GM23248 (cell line): Measurements from ENCODE around the gene PAK2. TPM values are rescaled to one million over a fixed set of nuclear protein-coding genes. Genes with fewer than 3 reads are reported as not detected.

Experiments used
- DNase-seq: peaks from one replicate; pipeline ENCODE4 v3.0.0-alpha.2; 2015
- H2AFZ ChIP-seq: fragments of 200-600 bp; sonication (generic); 2 replicates; pipeline ENCODE4 v1.6.1; 2016; ENCODE audit warnings: antibody characterized with exemption
- H3F3A ChIP-seq: fragments of 200-600 bp; sonication (generic); 2 replicates; pipeline ENCODE4 v1.6.1; 2016; ENCODE audit warnings: mild to moderate bottlenecking, antibody characterized with exemption, mixed run types; ENCODE audit not compliant: insufficient read depth
- H3K27ac ChIP-seq: fragments of 200-600 bp; sonication (generic); 2 replicates; pipeline ENCODE4 v1.5.1; 2016; ENCODE audit warnings: mild to moderate bottlenecking
- H3K27me3 ChIP-seq: fragments of 200-600 bp; sonication (generic); replicated peaks from 2 replicates; pipeline ENCODE4 v1.6.1; 2016; ENCODE audit warnings: mild to moderate bottlenecking; ENCODE audit not compliant: insufficient read depth
- H3K36me3 ChIP-seq: fragments of 200-600 bp; sonication (generic); 2 replicates; pipeline ENCODE4 v1.6.1; 2016; ENCODE audit warnings: low read depth, mild to moderate bottlenecking
- H3K4me1 ChIP-seq: fragments of 200-600 bp; sonication (generic); 2 replicates; pipeline ENCODE4 v1.6.1; 2016; ENCODE audit warnings: mild to moderate bottlenecking; ENCODE audit not compliant: insufficient read depth
- H3K4me2 ChIP-seq: fragments of 200-600 bp; sonication (generic); one replicate; pipeline ENCODE4 v1.6.1; 2016; ENCODE audit warnings: mild to moderate bottlenecking; ENCODE audit not compliant: unreplicated experiment
- H3K4me3 ChIP-seq: fragments of 200-600 bp; sonication (generic); 2 replicates; pipeline ENCODE4 v1.5.1; 2016; ENCODE audit warnings: mild to moderate bottlenecking
- H3K79me2 ChIP-seq: fragments of 200-600 bp; sonication (generic); 2 replicates; pipeline ENCODE4 v1.6.1; 2016; ENCODE audit warnings: mild to moderate bottlenecking; ENCODE audit not compliant: insufficient read depth
- H3K9ac ChIP-seq: fragments of 200-600 bp; sonication (generic); 2 replicates; pipeline ENCODE4 v1.6.1; 2016; ENCODE audit warnings: mild to moderate bottlenecking
- H3K9me2 ChIP-seq: fragments of 200-600 bp; sonication (generic); 2 replicates; pipeline ENCODE4 v1.6.1; 2016; ENCODE audit warnings: mixed run types, mild to moderate bottlenecking, moderate library complexity; ENCODE audit not compliant: insufficient read depth
- H3K9me3 ChIP-seq: fragments of 200-600 bp; sonication (generic); one replicate; pipeline ENCODE4 v1.6.1; 2017; ENCODE audit warnings: low read depth
- H4K20me1 ChIP-seq: fragments of 200-600 bp; sonication (generic); 2 replicates; pipeline ENCODE4 v1.6.0; 2016; ENCODE audit not compliant: insufficient read depth
- EZH2 ChIP-seq: fragments of 200-600 bp; sonication (generic); IDR thresholded peaks from 2 replicates; pipeline ENCODE4 v1.6.1; 2018; ENCODE audit warnings: antibody characterized with exemption, mild to moderate bottlenecking; ENCODE audit not compliant: insufficient read depth, poor library complexity, severe bottlenecking
- EZH2phosphoT487 ChIP-seq: fragments of 200-600 bp; sonication (generic); IDR thresholded peaks from 2 replicates; pipeline ENCODE4 v1.6.1; 2018; ENCODE audit warnings: antibody characterized with exemption, moderate library complexity, mild to moderate bottlenecking, low read depth; ENCODE audit not compliant: insufficient read depth
- WGBS, 2 experiments: methylation state at CpG; one replicate each; pipeline ENCODE4 v1.1.6; 2015 to 2017; ENCODE audit warnings: low lambda C conversion rate in 2 of 2, low coverage in 1 of 2; ENCODE audit errors: missing lambda C conversion rate in 2 of 2; 5-methylcytosine and 5-hydroxymethylcytosine counted together
- in situ Hi-C: fragments of 300-500 bp; cut with MboI; formaldehyde crosslinking; loops from 2 replicates; pipeline ENCODE4 v1.15.0; 2020
- polyA plus RNA-seq: library from polyadenylated mRNA; unstranded; fragments of >200 nt; fragmentation: Nextera tagmentation; extraction: Ambion mirVana; gene quantifications from 2 replicates; pipeline ENCODE4 v1.2.1, GENCODE V29; 2016
- total RNA-seq: library from RNA; depleted of rRNA; stranded (reverse); fragments of >200 nt; shearing (Covaris generic); gene quantifications from 2 replicates; pipeline ENCODE4 v1.2.3, GENCODE V29; 2014

Gene PAK2
- total and polyA plus RNA-seq, 2 experiments from 2014 or later = 24.4 to 30.5 TPM

- in situ Hi-C loops = no loop called here
Measured at GRCh38 chr3:196726788-196727675, 12.6 kb upstream of the PAK2 start.

GRCh38 chr3:196735751-196736150 is 3.9 kb upstream of the PAK2 start:
- no peak overlapping the region for H3K9ac ChIP-seq
- H2AFZ ChIP-seq = no peak overlapping the region
- peak overlapping the region; percentile 19 for H3K4me2 ChIP-seq
- H3K9me3 ChIP-seq = no peaks in the 10 kb centered on the region
- peaks cover 7% of the 10 kb centered on the region for H3K4me1 ChIP-seq
- H3K79me2 ChIP-seq = peaks cover 8% of the 10 kb centered on the region
- DNase-seq = peak; percentile 16
- peaks cover 3% of the 10 kb centered on the region; the same call in 1 of the 2 replicates for H3K36me3 ChIP-seq
- no peaks in the 10 kb centered on the region for H3K27me3 ChIP-seq
- H4K20me1 ChIP-seq = no peaks in the 10 kb centered on the region
- no peak overlapping the region for H3K27ac ChIP-seq
- peaks cover 5% of the 10 kb centered on the region for H3F3A ChIP-seq
- no peak overlapping the region for H3K4me3 ChIP-seq
- no peak for TF ChIP-seq EZH2
- no peak for TF ChIP-seq EZH2phosphoT487
- no peaks in the 10 kb centered on the region for H3K9me2 ChIP-seq
- WGBS, 2 experiments = 81 to 83% methylated on average over 3 of the region's 3 CpGs
- in situ Hi-C loops = no loop called here

More at GRCh38 chr3:196726788-196727675, 12.6 kb upstream of the PAK2 start:
- TF ChIP-seq EZH2phosphoT487 = no peak
- no peak for TF ChIP-seq EZH2
- H3K27ac ChIP-seq = peak overlapping the region; percentile 37
- H3K79me2 ChIP-seq = no peaks in the 10 kb centered on the region
- peak; percentile 73 for DNase-seq
- no peak overlapping the region for H3K9ac ChIP-seq
- H3K4me3 ChIP-seq = no peak overlapping the region
- WGBS, 2 experiments = 63 to 67% methylated on average over 7 of the region's 7 CpGs
- no peaks in the 10 kb centered on the region for H3K9me2 ChIP-seq
- H3K36me3 ChIP-seq = peaks cover 13% of the 10 kb centered on the region
- no peak overlapping the region for H2AFZ ChIP-seq
- no peaks in the 10 kb centered on the region for H3K27me3 ChIP-seq
- peak overlapping the region; percentile 7 for H3K4me2 ChIP-seq
- no peaks in the 10 kb centered on the region for H4K20me1 ChIP-seq
- peaks cover 21% of the 10 kb centered on the region; the same call in 1 of the 2 replicates for H3F3A ChIP-seq
- no peaks in the 10 kb centered on the region for H3K9me3 ChIP-seq
- H3K4me1 ChIP-seq = peaks cover 13% of the 10 kb centered on the region

DNA sequence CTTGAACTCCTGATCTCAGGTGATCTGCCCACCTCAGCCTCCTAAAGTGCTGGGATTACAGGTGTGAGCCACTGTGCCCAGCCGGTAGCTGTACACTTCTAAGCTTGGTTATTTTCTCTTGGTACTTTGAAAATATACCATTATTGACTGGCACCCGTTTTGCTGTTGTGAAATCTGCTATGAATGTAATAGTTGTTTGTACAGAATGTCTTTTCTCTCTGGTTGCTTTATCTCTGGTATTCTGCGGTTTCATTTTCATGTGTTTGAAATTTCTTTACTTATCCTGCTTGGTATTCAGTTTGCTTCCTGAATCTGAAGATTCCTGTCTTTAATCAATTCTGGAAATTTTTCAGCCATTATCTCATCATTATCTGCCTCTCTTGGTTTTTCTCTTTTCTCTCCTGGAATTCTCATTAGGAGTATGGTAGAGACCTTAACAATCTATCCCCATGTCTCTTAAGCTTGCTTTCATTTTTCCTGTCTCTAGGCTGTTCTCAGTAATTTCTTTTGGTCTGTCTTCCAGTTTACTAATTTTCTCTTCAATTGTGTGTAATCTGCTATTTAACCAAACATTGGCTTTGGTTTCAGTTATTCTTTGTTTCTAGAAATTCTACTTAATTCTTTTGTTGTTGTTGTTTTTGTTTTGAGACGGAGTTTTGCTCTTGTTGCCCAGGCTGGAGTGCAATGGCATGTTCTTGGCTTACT is 2.8 kb upstream of the PAK2 start:
- no peak overlapping the region for H3K27ac ChIP-seq
- peaks cover 16% of the 10 kb centered on the region for H3F3A ChIP-seq
- DNase-seq = no peak
- H3K36me3 ChIP-seq = peaks cover 3% of the 10 kb centered on the region; the same call in 1 of the 2 replicates
- H3K4me1 ChIP-seq = peaks cover 7% of the 10 kb centered on the region
- H3K4me2 ChIP-seq = no peak overlapping the region
- H3K9ac ChIP-seq = no peak overlapping the region
- H4K20me1 ChIP-seq = no peaks in the 10 kb centered on the region; the same call in 1 of the 2 replicates
- no peaks in the 10 kb centered on the region for H3K9me3 ChIP-seq
- H3K9me2 ChIP-seq = no peaks in the 10 kb centered on the region
- H3K79me2 ChIP-seq = peaks cover 19% of the 10 kb centered on the region
- H3K4me3 ChIP-seq = no peak overlapping the region
- H3K27me3 ChIP-seq = no peaks in the 10 kb centered on the region
- no peak overlapping the region for H2AFZ ChIP-seq
- WGBS, 2 experiments = 99 to 100% methylated on average over 4 of the region's 4 CpGs
- in situ Hi-C loops = no loop called here
- TF ChIP-seq EZH2phosphoT487 = no peak
- no peak for TF ChIP-seq EZH2

GRCh38 chr3:196737655-196738054 is 2.0 kb upstream of the PAK2 start:
- peaks cover 7% of the 10 kb centered on the region for H3K4me1 ChIP-seq
- H3K9me3 ChIP-seq = no peaks in the 10 kb centered on the region
- H3K79me2 ChIP-seq = peaks cover 27% of the 10 kb centered on the region
- DNase-seq = no peak
- H3F3A ChIP-seq = peaks cover 19% of the 10 kb centered on the region
- in situ Hi-C loops = no loop called here
- H3K4me2 ChIP-seq = no peak overlapping the region
- H3K9me2 ChIP-seq = no peaks in the 10 kb centered on the region
- H3K4me3 ChIP-seq = no peak overlapping the region
- TF ChIP-seq EZH2 (no peak), EZH2phosphoT487 (no peak)
- 77 to 78% methylated on average over 6 of the region's 6 CpGs for WGBS, 2 experiments
- H3K27me3 ChIP-seq = no peaks in the 10 kb centered on the region
- H4K20me1 ChIP-seq = no peaks in the 10 kb centered on the region; the same call in 1 of the 2 replicates
- H3K36me3 ChIP-seq = peaks cover 3% of the 10 kb centered on the region; the same call in 1 of the 2 replicates
- no peak overlapping the region for H3K9ac ChIP-seq
- H2AFZ ChIP-seq = no peak overlapping the region
- H3K27ac ChIP-seq = no peak overlapping the region
